Measurements from ENCODE around the gene YES1. TPM values are rescaled to one million over a fixed set of nuclear protein-coding genes. Genes with fewer than 3 reads are reported as not detected.
A peak's percentile ranks its signal among the peaks of the same experiment; 100 is the strongest.

Gene YES1
- total and polyA plus RNA-seq, 2 of the 8 experiments (the other 6 are each of a cell fraction or from before 2014, with no cell fraction given), result 14.8 to 94.3 TPM

DNA sequence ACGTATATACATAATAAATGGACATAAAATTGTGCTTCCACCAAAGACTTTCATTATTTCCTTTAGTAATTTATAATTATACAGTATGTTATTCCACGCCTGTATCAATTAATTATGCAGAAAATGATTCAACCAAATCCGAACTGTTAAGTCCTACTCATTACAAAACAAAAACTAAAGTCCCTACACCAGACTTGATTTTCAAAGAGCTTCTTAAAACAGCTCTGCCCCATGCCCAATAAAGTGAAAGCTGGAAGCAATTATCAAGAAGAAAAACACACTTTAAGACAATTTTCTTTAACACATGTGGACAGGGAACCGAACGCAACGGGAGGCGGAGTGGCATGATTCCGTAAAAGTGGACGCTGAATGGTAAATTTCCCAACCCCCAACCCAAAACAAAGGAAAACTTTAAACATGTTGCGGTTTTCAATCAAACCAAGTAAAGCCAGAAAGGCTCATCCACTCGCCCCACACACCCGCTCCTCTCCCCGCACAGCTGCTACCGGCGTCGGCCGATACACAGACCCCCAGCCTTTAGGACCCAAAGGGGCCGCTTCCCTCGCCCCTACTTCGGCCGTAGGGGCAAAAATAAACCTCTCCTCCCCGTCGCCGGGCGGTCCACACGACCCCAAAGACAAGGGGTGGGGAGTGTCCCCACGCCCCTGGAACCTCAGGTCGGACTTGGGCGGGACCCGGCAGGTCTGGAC, 705 bp downstream of the YES1 start:
- 0 out of 2 replicates have a peak overlapping the region, but pooled peaks have one; percentile 34 for H3K18ac ChIP-seq (ENCODE audit: extremely low read depth, low read length)
- POLR2A ChIA-PET (ENCODE audit: partially characterized antibody), result interaction anchor here (1.0 to 1.3 kb wide), 3 partner anchors 10 to 19 kb away, joined by 3 to 4 read pairs (median 3); no protein-coding TSS in a partner anchor

More for the DNA sequence above, 705 bp downstream of the YES1 start:
- no peak for TF ChIP-seq SRF (IDR thresholded peaks at IDR 0.05; ENCODE audit: low read depth, low read length)
- peak; percentile 74 for TF ChIP-seq SAP30 (IDR thresholded peaks at IDR 0.05; ENCODE audit: insufficient read depth, insufficient replicate concordance, low read length)
- 0 out of 4 replicates have a peak, but pooled peaks of 1 of the 2 experiments have one; percentile 5 for TF ChIP-seq HDAC2 (IDR thresholded peaks at IDR 0.05; ENCODE audit: borderline replicate concordance in 1 of 2, low read depth in 2 of 2, low read length in 2 of 2)
- peak; percentile 53 for TF ChIP-seq ASH2L (IDR thresholded peaks at IDR 0.05; ENCODE audit: low read length)
- TF ChIP-seq POLR2A (IDR thresholded peaks at IDR 0.05; ENCODE audit: control extremely low read depth in 1 of 2, low read depth in 2 of 2, low read length in 2 of 2), result no peak
- peak; percentile 54; the same call in 1 of the 2 replicates for TF ChIP-seq TAF1 (IDR thresholded peaks at IDR 0.05; ENCODE audit: low read depth, low read length)
- WGBS, 2 experiments (ENCODE audit: extremely low coverage in 1 of 2, insufficient coverage in 1 of 2, insufficient read length in 1 of 2, insufficient replicate concordance in 2 of 2, low coverage in 1 of 2, low lambda C conversion rate in 2 of 2, missing lambda C conversion rate in 1 of 2), result 2% methylated on average over 30 of the region's 30 CpGs; no CpG with 5 or more reads in 1 of the 2 experiments
- Histone ChIP-seq H2AK5ac (ENCODE audit: low read depth, low read length) (no peak overlapping the region), H3K9me3 (ENCODE audit: insufficient read depth in 2 of 2, low read depth in 1 of 2, low read length in 1 of 2) (no peaks in the 10 kb centered on the region), H3K4me2 (ENCODE audit: insufficient read depth in 1 of 2, low read depth in 2 of 2, low read length in 2 of 2) (peak overlapping the region; percentile 72 to 78), H4K8ac (ENCODE audit: extremely low read depth, insufficient read depth, low read length) (peak overlapping the region; percentile 85; the same call in 1 of the 2 replicates), H3K27me3 (replicated peaks in 1 of 4; ENCODE audit: control insufficient read depth in 3 of 4, extremely low read depth in 1 of 4, insufficient read depth in 3 of 4, low read length in 3 of 4) (no peaks in the 10 kb centered on the region), H2BK120ac (replicated peaks; ENCODE audit: low read depth, low read length) (no peak overlapping the region), H2BK20ac (ENCODE audit: low read length) (no peak overlapping the region), H2AFZ (ENCODE audit: low read length) (peak overlapping the region; percentile 59; the same call in 1 of the 2 replicates), H3K4me3 (ENCODE audit: extremely low read depth in 1 of 4, insufficient read depth in 2 of 4, low read depth in 3 of 4, low read length in 4 of 4) (peak overlapping the region; percentile 92 to 93 (median 92)), H2BK12ac (ENCODE audit: low read depth, low read length) (no peak overlapping the region), H3K23ac (ENCODE audit: insufficient read length) (no peak overlapping the region), H4K20me1 (replicated peaks in 1 of 2; ENCODE audit: control insufficient read depth in 1 of 2, insufficient read depth in 2 of 2, low read length in 2 of 2) (peaks cover 5 to 7% of the 10 kb centered on the region in 2 experiments), H3K4me1 (replicated peaks in 1 of 4; ENCODE audit: control insufficient read depth in 3 of 4, insufficient read depth in 4 of 4, low read length in 3 of 4) (peaks cover 0 to 4% (median 2%) of the 10 kb centered on the region in 4 experiments; a peak in 2 of 7 replicates), H3K23me2 (ENCODE audit: low read depth, low read length) (peaks cover 6% of the 10 kb centered on the region; the same call in 1 of the 2 replicates), H3K79me1 (ENCODE audit: low read depth, low read length) (peaks cover 3% of the 10 kb centered on the region), H3K56ac (replicated peaks; ENCODE audit: insufficient read length, low read depth, low read length) (peak overlapping the region; percentile 74), H3K9ac (replicated peaks in 1 of 4; ENCODE audit: extremely low read depth in 1 of 4, low read depth in 3 of 4, low read length in 3 of 4) (peak overlapping the region; percentile 75 to 93 (median 86)), H3K36me3 (ENCODE audit: control insufficient read depth in 2 of 4, insufficient read depth in 4 of 4, low read length in 3 of 4) (no peaks in the 10 kb centered on the region), H3K4ac (replicated peaks; ENCODE audit: insufficient read length, low read depth, low read length) (peak overlapping the region; percentile 47), H4K91ac (replicated peaks; ENCODE audit: insufficient read length, low read length) (peak overlapping the region; percentile 49), H2BK15ac (ENCODE audit: low read length) (no peak overlapping the region), H3K27ac (ENCODE audit: low read depth, low read length) (peak overlapping the region; percentile 72; the same call in 1 of the 2 replicates), H3K14ac (ENCODE audit: insufficient read length) (no peak overlapping the region), H3K79me2 (ENCODE audit: control insufficient read depth in 1 of 2, insufficient read depth in 2 of 2, low read length in 2 of 2) (peaks cover 32 to 52% of the 10 kb centered on the region in 2 experiments), H4K5ac (ENCODE audit: insufficient read length, low read depth, low read length) (peak overlapping the region; percentile 81), H2BK5ac (ENCODE audit: low read depth, low read length) (peak overlapping the region; percentile 47; the same call in 1 of the 2 replicates)
- CTCF ChIA-PET (ENCODE audit: partially characterized antibody), result interaction anchor here (1.0 to 1.4 kb wide), 3 partner anchors 19 to 22 kb away, joined by 3 read pairs; no protein-coding TSS in a partner anchor
- no peak for FAIRE-seq
- no peak for DNase-seq (ENCODE audit: low read depth in 1 of 2, low spot score in 2 of 2)
